Measurements from ENCODE around the gene HES6.

DNA sequence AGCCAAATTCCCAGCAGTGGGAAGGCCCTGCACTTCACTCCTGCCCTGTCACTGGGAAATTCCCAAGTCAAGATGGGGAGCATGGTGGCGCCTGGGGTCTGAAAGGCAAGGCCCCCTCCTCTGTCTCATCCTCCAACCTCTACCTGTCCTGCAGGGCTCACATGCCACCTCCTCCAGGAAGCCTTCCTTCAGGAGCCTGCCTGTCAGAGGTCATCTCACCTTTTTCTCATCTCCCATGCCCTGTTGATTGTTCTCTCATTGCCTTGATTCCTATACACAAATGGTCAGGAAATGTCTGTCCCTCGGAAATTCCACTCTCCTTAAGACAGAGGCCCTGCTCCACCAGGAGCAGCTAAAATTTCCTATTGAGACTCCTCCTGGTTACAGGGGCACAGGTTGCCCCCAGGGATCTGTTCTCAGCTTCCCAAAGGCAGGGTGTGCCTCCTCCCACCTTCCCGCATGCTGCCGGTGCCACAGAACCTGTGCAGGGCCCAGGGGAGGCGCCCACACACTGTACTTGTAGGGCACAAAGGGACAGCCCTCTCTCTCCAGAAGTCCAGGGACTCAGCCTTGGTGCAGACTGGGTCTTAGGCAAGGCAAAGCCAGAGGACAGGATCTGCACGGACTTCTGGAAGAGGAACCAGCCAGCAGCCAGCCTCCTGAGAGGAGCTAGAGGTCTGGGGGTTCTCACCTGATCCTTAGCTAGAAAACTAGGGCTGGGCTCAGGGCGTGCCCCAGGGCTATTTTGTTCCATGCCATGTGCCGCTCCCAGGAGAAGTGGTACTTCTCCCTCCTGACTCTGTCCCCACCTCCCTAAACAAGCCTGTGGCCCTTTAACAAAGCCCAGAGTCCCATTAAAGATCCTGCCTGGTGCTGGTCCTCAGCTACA is 12.9 kb downstream of the HES6 start:
- TF ChIP-seq EZH2 (IDR thresholded peaks at IDR 0.05; ENCODE audit: borderline replicate concordance): no peak
- TF ChIP-seq, protein P1, sequence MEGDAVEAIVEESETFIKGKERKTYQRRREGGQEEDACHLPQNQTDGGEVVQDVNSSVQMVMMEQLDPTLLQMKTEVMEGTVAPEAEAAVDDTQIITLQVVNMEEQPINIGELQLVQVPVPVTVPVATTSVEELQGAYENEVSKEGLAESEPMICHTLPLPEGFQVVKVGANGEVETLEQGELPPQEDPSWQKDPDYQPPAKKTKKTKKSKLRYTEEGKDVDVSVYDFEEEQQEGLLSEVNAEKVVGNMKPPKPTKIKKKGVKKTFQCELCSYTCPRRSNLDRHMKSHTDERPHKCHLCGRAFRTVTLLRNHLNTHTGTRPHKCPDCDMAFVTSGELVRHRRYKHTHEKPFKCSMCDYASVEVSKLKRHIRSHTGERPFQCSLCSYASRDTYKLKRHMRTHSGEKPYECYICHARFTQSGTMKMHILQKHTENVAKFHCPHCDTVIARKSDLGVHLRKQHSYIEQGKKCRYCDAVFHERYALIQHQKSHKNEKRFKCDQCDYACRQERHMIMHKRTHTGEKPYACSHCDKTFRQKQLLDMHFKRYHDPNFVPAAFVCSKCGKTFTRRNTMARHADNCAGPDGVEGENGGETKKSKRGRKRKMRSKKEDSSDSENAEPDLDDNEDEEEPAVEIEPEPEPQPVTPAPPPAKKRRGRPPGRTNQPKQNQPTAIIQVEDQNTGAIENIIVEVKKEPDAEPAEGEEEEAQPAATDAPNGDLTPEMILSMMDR (IDR thresholded peaks at IDR 0.05; ENCODE audit: poor library complexity): no peak

Data from hepatocyte (in vitro differentiated cells).